Neural crest cell (in vitro differentiated cells): ENCODE measurements around the gene LRCH3. TPM values are rescaled to one million over a fixed set of nuclear protein-coding genes. Genes with fewer than 3 reads are reported as not detected.

ENCODE experiments used
- DNase-seq: peaks from one replicate; pipeline ENCODE4 v3.0.0; 2021; ENCODE audit warnings: low read depth, mixed read lengths, low spot score
- H3K27ac Mint-ChIP-seq: one replicate; pipeline ENCODE4 v1.8.0; 2021; ENCODE audit warnings: mild to moderate bottlenecking, mixed read lengths; ENCODE audit not compliant: unreplicated experiment
- H3K27me3 Mint-ChIP-seq: 2 replicates; pipeline ENCODE4 v1.8.0; 2021; ENCODE audit warnings: low read depth, mild to moderate bottlenecking, mixed read lengths
- H3K36me3 Mint-ChIP-seq: 2 replicates; pipeline ENCODE4 v1.8.0; 2021; ENCODE audit warnings: low read depth, mild to moderate bottlenecking, mixed read lengths
- H3K4me1 Mint-ChIP-seq: 2 replicates; pipeline ENCODE4 v1.8.0; 2021; ENCODE audit warnings: mixed read lengths
- H3K4me3 Mint-ChIP-seq: one replicate; pipeline ENCODE4 v1.8.0; 2021; ENCODE audit warnings: mild to moderate bottlenecking, mixed read lengths
- H3K9me3 Mint-ChIP-seq: 2 replicates; pipeline ENCODE4 v1.8.0; 2021; ENCODE audit warnings: mixed read lengths
- CTCF ChIP-seq: fragments of 200-600 bp; sonication (generic); conservative IDR thresholded peaks from 2 replicates; pipeline ENCODE4 v1.5.0; 2021; ENCODE audit warnings: antibody characterized with exemption, mild to moderate bottlenecking
- total RNA-seq: library from RNA; stranded (reverse); gene quantifications from 2 replicates; pipeline ENCODE4 v1.2.1, GENCODE V29; 2021

LRCH3 gene
- total RNA-seq, 1 donor from 2014 or later = 69.0 TPM

- H3K9me3 Mint-ChIP-seq = no peaks in the 10 kb centered on the region
- no peak for DNase-seq
- H3K4me1 Mint-ChIP-seq = peaks cover 9% of the 10 kb centered on the region
- no peak overlapping the region for H3K4me3 Mint-ChIP-seq
- no peaks in the 10 kb centered on the region for H3K27me3 Mint-ChIP-seq
- peak overlapping the region; percentile 35 for H3K27ac Mint-ChIP-seq
- no peak for TF ChIP-seq CTCF
- H3K36me3 Mint-ChIP-seq = peaks cover 11% of the 10 kb centered on the region
These were observed 7.0 kb upstream of the LRCH3 start for GRCh38 chr3:197784019-197784585.

GRCh38 chr3:197787412-197787811 is 3.6 kb upstream of the LRCH3 start:
- H3K4me3 Mint-ChIP-seq = no peak overlapping the region

GRCh38 chr3:197789309-197789708 is 1.7 kb upstream of the LRCH3 start:
- no peaks in the 10 kb centered on the region for H3K27me3 Mint-ChIP-seq
- H3K36me3 Mint-ChIP-seq = no peaks in the 10 kb centered on the region
- no peak for DNase-seq
- no peaks in the 10 kb centered on the region for H3K9me3 Mint-ChIP-seq
- TF ChIP-seq CTCF = no peak
- H3K27ac Mint-ChIP-seq = no peak overlapping the region
- peaks cover 32% of the 10 kb centered on the region for H3K4me1 Mint-ChIP-seq
- H3K4me3 Mint-ChIP-seq = peak overlapping the region; percentile 96

More at GRCh38 chr3:197787412-197787811, 3.6 kb upstream of the LRCH3 start:
- Mint-ChIP-seq H3K36me3 (no peaks in the 10 kb centered on the region), H3K4me1 (peaks cover 17% of the 10 kb centered on the region), H3K9me3 (no peaks in the 10 kb centered on the region), H3K27me3 (no peaks in the 10 kb centered on the region), H3K27ac (no peak overlapping the region)
- no peak for TF ChIP-seq CTCF
- DNase-seq = no peak

- H3K36me3 Mint-ChIP-seq = no peaks in the 10 kb centered on the region
- no peak overlapping the region for H3K27ac Mint-ChIP-seq
- no peaks in the 10 kb centered on the region for H3K9me3 Mint-ChIP-seq
- TF ChIP-seq CTCF = no peak
- no peak for DNase-seq
- H3K4me3 Mint-ChIP-seq = peak overlapping the region; percentile 96
- H3K27me3 Mint-ChIP-seq = no peaks in the 10 kb centered on the region
- H3K4me1 Mint-ChIP-seq = peaks cover 33% of the 10 kb centered on the region
These were observed 1.0 kb upstream of the LRCH3 start for GRCh38 chr3:197790033-197790432.

GRCh38 chr3:197791892-197792647 is 1.0 kb downstream of the LRCH3 start:
- DNase-seq = no peak
- no peak for TF ChIP-seq CTCF
- Mint-ChIP-seq H3K4me3 (peak overlapping the region; percentile 90), H3K27ac (peak overlapping the region; percentile 97), H3K9me3 (no peaks in the 10 kb centered on the region), H3K27me3 (no peaks in the 10 kb centered on the region), H3K36me3 (no peaks in the 10 kb centered on the region), H3K4me1 (peaks cover 42% of the 10 kb centered on the region)
